GM23338 (cell line): ENCODE data around the gene MMS19. TPM values are rescaled to one million over a fixed set of nuclear protein-coding genes. Genes with fewer than 3 reads are reported as not detected.

ENCODE experiments used
- ATAC-seq: fragments of 200-7000 bp; cut with Tn5 transposase; 3 replicates; pipeline ENCODE4 v1.9.1; 2020
- DNase-seq: peaks from one replicate; pipeline ENCODE4 v3.0.0-alpha.2; 2015; ENCODE audit warnings: low spot score
- H2AFZ ChIP-seq: fragments of 200-600 bp; sonication (generic); 2 replicates; pipeline ENCODE4 v1.8.0; 2016; ENCODE audit warnings: antibody characterized with exemption, mild to moderate bottlenecking, moderate library complexity
- H3F3A ChIP-seq: fragments of 200-600 bp; sonication (generic); replicated peaks from 2 replicates; pipeline ENCODE4 v1.8.0; 2017; ENCODE audit warnings: antibody characterized with exemption, mixed run types, low read depth
- H3K27ac ChIP-seq: fragments of 200-600 bp; sonication (generic); 2 replicates; pipeline ENCODE4 v1.6.1; 2016; ENCODE audit warnings: low read depth
- H3K27me3 ChIP-seq: fragments of 200-600 bp; sonication (generic); 2 replicates; pipeline ENCODE4 v1.8.0; 2016; ENCODE audit warnings: mild to moderate bottlenecking, mixed run types, moderate library complexity; ENCODE audit not compliant: insufficient read depth
- H3K36me3 ChIP-seq: fragments of 200-600 bp; sonication (generic); 2 replicates; pipeline ENCODE4 v1.8.0; 2016; ENCODE audit warnings: mild to moderate bottlenecking; ENCODE audit not compliant: insufficient read depth
- H3K4me1 ChIP-seq: fragments of 200-600 bp; sonication (generic); 2 replicates; pipeline ENCODE4 v1.8.0; 2016; ENCODE audit warnings: mild to moderate bottlenecking, moderate library complexity; ENCODE audit not compliant: insufficient read depth
- H3K4me2 ChIP-seq: fragments of 200-600 bp; sonication (generic); 2 replicates; pipeline ENCODE4 v1.7.1; 2017; ENCODE audit warnings: mixed run types
- H3K4me3 ChIP-seq: fragments of 200-600 bp; sonication (generic); 2 replicates; pipeline ENCODE4 v1.6.1; 2016; ENCODE audit warnings: mixed run types
- H3K79me2 ChIP-seq: fragments of 200-600 bp; sonication (generic); replicated peaks from 2 replicates; pipeline ENCODE4 v1.8.0; 2017; ENCODE audit warnings: mild to moderate bottlenecking; ENCODE audit not compliant: insufficient read depth
- H3K9me2 ChIP-seq: fragments of 200-600 bp; sonication (generic); 2 replicates; pipeline ENCODE4 v1.8.0; 2017; ENCODE audit not compliant: insufficient read depth
- H4K20me1 ChIP-seq: fragments of 200-600 bp; sonication (generic); replicated peaks from 2 replicates; pipeline ENCODE4 v1.8.0; 2017; ENCODE audit warnings: mild to moderate bottlenecking; ENCODE audit not compliant: insufficient read depth
- H3K27ac Mint-ChIP-seq: 2 replicates; pipeline ENCODE4 v1.8.0; 2020; ENCODE audit warnings: inconsistent platforms, mild to moderate bottlenecking, moderate library complexity, mixed read lengths
- H3K27me3 Mint-ChIP-seq: 3 replicates; pipeline ENCODE4 v1.8.0; 2022; ENCODE audit warnings: low read depth, mild to moderate bottlenecking, moderate library complexity, mixed read lengths, inconsistent platforms; ENCODE audit not compliant: insufficient read depth, poor library complexity
- H3K36me3 Mint-ChIP-seq: 3 replicates; pipeline ENCODE4 v1.8.0; 2021; ENCODE audit warnings: low read depth, mild to moderate bottlenecking, inconsistent platforms, moderate library complexity, mixed read lengths
- H3K4me1 Mint-ChIP-seq: 3 replicates; pipeline ENCODE4 v1.8.0; 2020; ENCODE audit warnings: mild to moderate bottlenecking, inconsistent platforms, mixed read lengths
- H3K4me3 Mint-ChIP-seq: 3 replicates; pipeline ENCODE4 v1.8.0; 2021; ENCODE audit warnings: moderate library complexity, mild to moderate bottlenecking, inconsistent platforms, mixed read lengths
- H3K9me3 Mint-ChIP-seq: 3 replicates; pipeline ENCODE4 v1.8.0; 2020; ENCODE audit warnings: moderate library complexity, mild to moderate bottlenecking, inconsistent platforms, mixed read lengths
- CREB1 ChIP-seq: fragments of 250-450 bp; sonication (Bioruptor Pico); IDR thresholded peaks from 2 replicates; pipeline ENCODE4 v1.5.0; 2020; ENCODE audit warnings: low read depth, mild to moderate bottlenecking, moderate library complexity
- EZH2phosphoT487 ChIP-seq: fragments of 200-600 bp; sonication (generic); IDR thresholded peaks from one replicate; pipeline ENCODE4 v1.8.1; 2018; ENCODE audit warnings: antibody characterized with exemption; ENCODE audit not compliant: unreplicated experiment
- STAT1 ChIP-seq: IDR thresholded peaks from one replicate; pipeline ENCODE4 v1.6.1; 2016; ENCODE audit warnings: antibody characterized with exemption; ENCODE audit not compliant: unreplicated experiment
- ZNF331 ChIP-seq: fragments of 250-450 bp; sonication (Bioruptor Pico); IDR thresholded peaks from 2 replicates; pipeline ENCODE4 v1.5.0; 2020; ENCODE audit warnings: low read depth, mild to moderate bottlenecking, moderate library complexity
- polyA plus RNA-seq: library from polyadenylated mRNA; unstranded; fragments of >200 nt; fragmentation: Nextera tagmentation; extraction: Ambion mirVana; gene quantifications from 2 replicates; pipeline ENCODE4 v1.2.1, GENCODE V29; 2016
- total RNA-seq: library from RNA; depleted of rRNA; stranded (reverse); fragments of >200 nt; shearing (Covaris generic); gene quantifications from 2 replicates; pipeline ENCODE4 v1.2.3, GENCODE V29; 2014
- TF ChIP-seq, protein P1 (sequence below): fragments of 250-450 bp; sonication (Bioruptor Pico); IDR thresholded peaks from 2 replicates; pipeline ENCODE4 v1.5.0; 2020; ENCODE audit warnings: mild to moderate bottlenecking, moderate library complexity

Gene MMS19
- total and polyA plus RNA-seq, 2 experiments from 2014 or later, result 81.5 to 252 TPM

DNA sequence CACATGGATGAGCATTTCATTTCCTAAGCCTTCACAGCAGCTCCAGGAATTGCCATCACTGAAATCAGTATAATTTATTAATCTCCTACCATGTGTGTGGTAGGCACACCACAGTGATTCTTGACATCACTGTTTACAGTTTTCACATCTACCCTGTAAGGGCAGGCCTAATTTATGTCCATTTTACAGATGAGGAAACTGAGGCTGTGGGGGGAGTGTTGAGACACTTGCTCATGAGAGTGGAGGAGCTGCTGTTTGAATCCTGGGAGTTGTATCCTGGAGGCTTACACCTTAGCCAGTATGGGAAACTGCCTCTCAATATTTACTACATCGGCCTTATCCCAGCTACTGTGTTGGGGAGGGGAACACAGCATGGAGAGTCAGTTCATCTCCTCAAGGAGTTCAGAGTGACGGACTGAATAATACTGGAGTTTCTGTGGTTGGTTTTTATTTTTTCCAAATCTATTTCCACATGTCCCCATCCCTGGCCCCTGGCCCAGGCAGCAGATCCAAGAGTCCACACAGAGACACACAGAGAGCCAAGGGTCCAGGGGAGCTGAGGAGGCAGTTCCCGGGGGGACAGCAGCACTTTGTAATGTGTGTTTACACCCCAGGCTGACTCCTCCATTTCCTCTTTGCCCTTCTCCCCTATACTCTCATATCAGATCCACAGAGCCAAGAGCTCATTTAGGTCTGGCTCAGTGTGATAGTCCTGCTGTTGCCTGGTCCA is 13.7 kb upstream of the MMS19 start (continued):
- TF ChIP-seq, protein P1, sequence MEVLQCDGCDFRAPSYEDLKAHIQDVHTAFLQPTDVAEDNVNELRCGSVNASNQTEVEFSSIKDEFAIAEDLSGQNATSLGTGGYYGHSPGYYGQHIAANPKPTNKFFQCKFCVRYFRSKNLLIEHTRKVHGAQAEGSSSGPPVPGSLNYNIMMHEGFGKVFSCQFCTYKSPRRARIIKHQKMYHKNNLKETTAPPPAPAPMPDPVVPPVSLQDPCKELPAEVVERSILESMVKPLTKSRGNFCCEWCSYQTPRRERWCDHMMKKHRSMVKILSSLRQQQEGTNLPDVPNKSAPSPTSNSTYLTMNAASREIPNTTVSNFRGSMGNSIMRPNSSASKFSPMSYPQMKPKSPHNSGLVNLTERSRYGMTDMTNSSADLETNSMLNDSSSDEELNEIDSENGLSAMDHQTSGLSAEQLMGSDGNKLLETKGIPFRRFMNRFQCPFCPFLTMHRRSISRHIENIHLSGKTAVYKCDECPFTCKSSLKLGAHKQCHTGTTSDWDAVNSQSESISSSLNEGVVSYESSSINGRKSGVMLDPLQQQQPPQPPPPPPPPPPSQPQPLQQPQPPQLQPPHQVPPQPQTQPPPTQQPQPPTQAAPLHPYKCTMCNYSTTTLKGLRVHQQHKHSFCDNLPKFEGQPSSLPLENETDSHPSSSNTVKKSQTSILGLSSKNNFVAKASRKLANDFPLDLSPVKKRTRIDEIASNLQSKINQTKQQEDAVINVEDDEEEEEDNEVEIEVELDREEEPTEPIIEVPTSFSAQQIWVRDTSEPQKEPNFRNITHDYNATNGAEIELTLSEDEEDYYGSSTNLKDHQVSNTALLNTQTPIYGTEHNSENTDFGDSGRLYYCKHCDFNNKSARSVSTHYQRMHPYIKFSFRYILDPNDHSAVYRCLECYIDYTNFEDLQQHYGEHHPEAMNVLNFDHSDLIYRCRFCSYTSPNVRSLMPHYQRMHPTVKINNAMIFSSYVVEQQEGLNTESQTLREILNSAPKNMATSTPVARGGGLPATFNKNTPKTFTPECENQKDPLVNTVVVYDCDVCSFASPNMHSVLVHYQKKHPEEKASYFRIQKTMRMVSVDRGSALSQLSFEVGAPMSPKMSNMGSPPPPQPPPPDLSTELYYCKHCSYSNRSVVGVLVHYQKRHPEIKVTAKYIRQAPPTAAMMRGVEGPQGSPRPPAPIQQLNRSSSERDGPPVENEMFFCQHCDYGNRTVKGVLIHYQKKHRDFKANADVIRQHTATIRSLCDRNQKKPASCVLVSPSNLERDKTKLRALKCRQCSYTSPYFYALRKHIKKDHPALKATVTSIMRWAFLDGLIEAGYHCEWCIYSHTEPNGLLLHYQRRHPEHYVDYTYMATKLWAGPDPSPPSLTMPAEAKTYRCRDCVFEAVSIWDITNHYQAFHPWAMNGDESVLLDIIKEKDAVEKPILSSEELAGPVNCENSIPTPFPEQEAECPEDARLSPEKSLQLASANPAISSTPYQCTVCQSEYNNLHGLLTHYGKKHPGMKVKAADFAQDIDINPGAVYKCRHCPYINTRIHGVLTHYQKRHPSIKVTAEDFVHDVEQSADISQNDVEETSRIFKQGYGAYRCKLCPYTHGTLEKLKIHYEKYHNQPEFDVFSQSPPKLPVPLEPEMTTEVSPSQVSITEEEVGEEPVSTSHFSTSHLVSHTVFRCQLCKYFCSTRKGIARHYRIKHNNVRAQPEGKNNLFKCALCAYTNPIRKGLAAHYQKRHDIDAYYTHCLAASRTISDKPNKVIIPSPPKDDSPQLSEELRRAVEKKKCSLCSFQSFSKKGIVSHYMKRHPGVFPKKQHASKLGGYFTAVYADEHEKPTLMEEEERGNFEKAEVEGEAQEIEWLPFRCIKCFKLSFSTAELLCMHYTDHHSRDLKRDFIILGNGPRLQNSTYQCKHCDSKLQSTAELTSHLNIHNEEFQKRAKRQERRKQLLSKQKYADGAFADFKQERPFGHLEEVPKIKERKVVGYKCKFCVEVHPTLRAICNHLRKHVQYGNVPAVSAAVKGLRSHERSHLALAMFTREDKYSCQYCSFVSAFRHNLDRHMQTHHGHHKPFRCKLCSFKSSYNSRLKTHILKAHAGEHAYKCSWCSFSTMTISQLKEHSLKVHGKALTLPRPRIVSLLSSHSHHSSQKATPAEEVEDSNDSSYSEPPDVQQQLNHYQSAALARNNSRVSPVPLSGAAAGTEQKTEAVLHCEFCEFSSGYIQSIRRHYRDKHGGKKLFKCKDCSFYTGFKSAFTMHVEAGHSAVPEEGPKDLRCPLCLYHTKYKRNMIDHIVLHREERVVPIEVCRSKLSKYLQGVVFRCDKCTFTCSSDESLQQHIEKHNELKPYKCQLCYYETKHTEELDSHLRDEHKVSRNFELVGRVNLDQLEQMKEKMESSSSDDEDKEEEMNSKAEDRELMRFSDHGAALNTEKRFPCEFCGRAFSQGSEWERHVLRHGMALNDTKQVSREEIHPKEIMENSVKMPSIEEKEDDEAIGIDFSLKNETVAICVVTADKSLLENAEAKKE, result no peak
- TF ChIP-seq STAT1 (no peak), ZNF331 (CRISPR knock-in tag) (no peak)

DNA sequence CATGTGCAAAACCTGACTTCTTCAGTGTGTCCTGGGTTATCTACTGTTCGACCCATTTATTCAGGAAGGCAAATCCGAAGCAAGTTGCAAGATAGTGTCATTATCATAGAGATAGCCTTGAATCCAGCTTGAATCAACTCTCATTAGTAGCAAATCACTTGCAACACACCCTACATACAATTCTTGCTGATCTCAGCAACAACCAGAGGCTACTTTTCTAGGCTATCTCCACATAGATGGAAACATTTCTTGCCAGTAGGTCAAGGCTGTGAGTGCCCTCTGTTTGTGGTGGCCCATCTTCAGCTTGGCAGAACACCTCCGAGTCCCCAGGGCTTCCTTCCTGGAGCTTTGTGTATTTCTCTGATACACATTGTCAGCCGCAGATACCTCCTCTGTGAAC is 12.5 kb upstream of the MMS19 start:
- H3K79me2 ChIP-seq, result peaks cover 78% of the 10 kb centered on the region
- H3K4me1 Mint-ChIP-seq, result peaks cover 26% of the 10 kb centered on the region
- peaks cover 7% of the 10 kb centered on the region for H3K27me3 Mint-ChIP-seq

More for the DNA sequence above, 12.5 kb upstream of the MMS19 start:
- Histone ChIP-seq H3K4me3 (no peak overlapping the region), H3K4me1 (peaks cover 34% of the 10 kb centered on the region), H3K4me2 (no peak overlapping the region), H4K20me1 (peaks cover 34% of the 10 kb centered on the region), H3K27me3 (no peaks in the 10 kb centered on the region), H3K27ac (no peak overlapping the region), H3K9me2 (no peaks in the 10 kb centered on the region), H2AFZ (no peak overlapping the region), H3F3A (no peaks in the 10 kb centered on the region), H3K36me3 (no peaks in the 10 kb centered on the region)
- DNase-seq (no peak), ATAC-seq (no peak)
- Mint-ChIP-seq H3K4me3 (no peak overlapping the region), H3K27ac (no peak overlapping the region), H3K36me3 (no peaks in the 10 kb centered on the region), H3K9me3 (no peaks in the 10 kb centered on the region)
- TF ChIP-seq EZH2phosphoT487 (no peak), CREB1 (CRISPR knock-in tag) (no peak)
